ENCODE measurements around the gene RGS17.

Gene RGS17

GRCh38 chr6:152977556-152977955 is 153.5 kb downstream of the RGS17 start:
- TF ChIP-seq TEAD4 (IDR thresholded peaks at IDR 0.05) (no peak), CEBPB (IDR thresholded peaks at IDR 0.05) (no peak), REST (IDR thresholded peaks at IDR 0.05; ENCODE audit: low read depth) (no peak), NFIC (IDR thresholded peaks at IDR 0.05) (no peak), CREB1 (IDR thresholded peaks at IDR 0.05; ENCODE audit: low read depth) (no peak), EGR1 (IDR thresholded peaks at IDR 0.05) (no peak), RAD21 (IDR thresholded peaks at IDR 0.05; ENCODE audit: low read depth) (no peak), FOXM1 (IDR thresholded peaks at IDR 0.05; ENCODE audit: borderline replicate concordance, low read depth) (no peak), TCF12 (IDR thresholded peaks at IDR 0.05; ENCODE audit: low read depth) (no peak), USF1 (IDR thresholded peaks at IDR 0.05) (no peak), EP300 (IDR thresholded peaks at IDR 0.05; ENCODE audit: borderline replicate concordance) (no peak), YY1 (IDR thresholded peaks at IDR 0.05; ENCODE audit: low read depth) (no peak), MAX (IDR thresholded peaks at IDR 0.05) (no peak), ZBTB7A (IDR thresholded peaks at IDR 0.05; ENCODE audit: low read depth) (no peak)

GRCh38 chr6:152976749-152977148 is 154.3 kb downstream of the RGS17 start:
- TF ChIP-seq EGR1 (IDR thresholded peaks at IDR 0.05) (no peak), TCF12 (IDR thresholded peaks at IDR 0.05; ENCODE audit: low read depth) (no peak), REST (IDR thresholded peaks at IDR 0.05; ENCODE audit: low read depth) (no peak), TEAD4 (IDR thresholded peaks at IDR 0.05) (no peak), TAF1 (IDR thresholded peaks at IDR 0.05; ENCODE audit: low read depth) (no peak), ZBTB7A (IDR thresholded peaks at IDR 0.05; ENCODE audit: low read depth) (no peak), MAX (IDR thresholded peaks at IDR 0.05) (no peak), EP300 (IDR thresholded peaks at IDR 0.05; ENCODE audit: borderline replicate concordance) (no peak), RAD21 (IDR thresholded peaks at IDR 0.05; ENCODE audit: low read depth) (no peak), YY1 (IDR thresholded peaks at IDR 0.05; ENCODE audit: low read depth) (no peak), USF1 (IDR thresholded peaks at IDR 0.05) (no peak), CREB1 (IDR thresholded peaks at IDR 0.05; ENCODE audit: low read depth) (no peak), NFIC (IDR thresholded peaks at IDR 0.05) (no peak), FOXM1 (IDR thresholded peaks at IDR 0.05; ENCODE audit: borderline replicate concordance, low read depth) (no peak), CEBPB (IDR thresholded peaks at IDR 0.05) (no peak)

GRCh38 chr6:152975204-152975915 is 155.7 kb downstream of the RGS17 start:
- TF ChIP-seq FOXM1 (IDR thresholded peaks at IDR 0.05; ENCODE audit: borderline replicate concordance, low read depth) = no peak
- TF ChIP-seq TEAD4 (IDR thresholded peaks at IDR 0.05) = no peak
- no peak for TF ChIP-seq RAD21 (IDR thresholded peaks at IDR 0.05; ENCODE audit: low read depth)
- no peak for TF ChIP-seq YY1 (IDR thresholded peaks at IDR 0.05; ENCODE audit: low read depth)
- no peak for TF ChIP-seq USF1 (IDR thresholded peaks at IDR 0.05)
- no peak for TF ChIP-seq ZBTB7A (IDR thresholded peaks at IDR 0.05; ENCODE audit: low read depth)
- TF ChIP-seq CREB1 (IDR thresholded peaks at IDR 0.05; ENCODE audit: low read depth) = no peak
- no peak for TF ChIP-seq TCF12 (IDR thresholded peaks at IDR 0.05; ENCODE audit: low read depth)

GRCh38 chr6:152973916-152974315 is 157.2 kb downstream of the RGS17 start:
- TF ChIP-seq EGR1 (IDR thresholded peaks at IDR 0.05) = no peak
- TF ChIP-seq FOXM1 (IDR thresholded peaks at IDR 0.05; ENCODE audit: borderline replicate concordance, low read depth) = no peak
- no peak for TF ChIP-seq NFIC (IDR thresholded peaks at IDR 0.05)
- no peak for TF ChIP-seq YY1 (IDR thresholded peaks at IDR 0.05; ENCODE audit: low read depth)
- TF ChIP-seq TAF1 (IDR thresholded peaks at IDR 0.05; ENCODE audit: low read depth) = no peak
- no peak for TF ChIP-seq USF1 (IDR thresholded peaks at IDR 0.05)
- TF ChIP-seq TCF12 (IDR thresholded peaks at IDR 0.05; ENCODE audit: low read depth) = no peak
- no peak for TF ChIP-seq EP300 (IDR thresholded peaks at IDR 0.05; ENCODE audit: borderline replicate concordance)
- no peak for TF ChIP-seq MAX (IDR thresholded peaks at IDR 0.05)
